HUDEP-2 (cell line): Measurements from ENCODE around the gene ABCA9.
"Not testable (repeated sequence)": the region's sequence is repeated elsewhere in the genome, so short reads cannot be mapped to it uniquely, and the experiment has no call there.

Experiments
- DNase-seq, 76 experiments: peaks; one replicate each; lab custom pipeline; 2025; ENCODE audit not compliant: unreplicated experiment in 76 of 76; lab: John Stamatoyannopoulos, UW

Gene ABCA9

DNA sequence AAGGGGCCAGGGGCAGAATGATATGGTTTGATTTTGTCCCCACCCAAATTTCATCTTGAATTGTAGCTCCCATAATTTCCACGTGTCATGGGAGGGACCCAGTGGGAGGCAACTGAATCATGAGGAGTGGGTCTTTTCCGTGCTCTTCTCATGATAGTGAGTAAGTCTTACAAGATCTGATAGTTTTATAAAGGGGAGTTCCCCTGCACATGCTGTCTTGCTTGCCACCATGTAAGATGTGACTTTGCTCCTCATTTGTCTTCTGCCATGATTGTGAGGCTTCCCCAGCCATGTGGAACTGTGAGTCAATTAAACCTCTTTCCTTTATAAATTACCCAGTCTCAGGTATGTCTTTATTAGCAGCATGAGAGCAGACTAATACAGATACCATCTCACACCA, 101.6 kb downstream of the ABCA9 start:
- DNase-seq, result not testable (repeated sequence)

DNA sequence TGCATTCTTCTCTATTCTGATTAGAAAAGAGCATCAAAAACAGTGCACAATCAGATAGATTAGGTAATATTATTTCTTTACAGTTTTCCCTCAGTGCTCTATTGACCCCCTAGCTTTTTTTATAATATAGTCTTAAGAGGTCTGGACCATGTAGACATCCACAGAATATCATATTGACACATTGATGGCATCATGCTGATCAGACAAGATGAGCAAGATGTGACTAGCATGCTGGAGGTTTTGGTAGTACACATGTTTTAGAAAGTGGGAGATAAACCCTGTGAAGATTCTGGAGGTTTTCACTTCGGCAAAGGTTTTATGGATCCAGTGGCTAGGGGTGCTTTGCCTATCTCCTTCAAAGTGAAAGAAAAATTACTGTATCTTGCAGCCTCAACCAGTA, 102.8 kb downstream of the ABCA9 start:
- no peak for DNase-seq

DNA sequence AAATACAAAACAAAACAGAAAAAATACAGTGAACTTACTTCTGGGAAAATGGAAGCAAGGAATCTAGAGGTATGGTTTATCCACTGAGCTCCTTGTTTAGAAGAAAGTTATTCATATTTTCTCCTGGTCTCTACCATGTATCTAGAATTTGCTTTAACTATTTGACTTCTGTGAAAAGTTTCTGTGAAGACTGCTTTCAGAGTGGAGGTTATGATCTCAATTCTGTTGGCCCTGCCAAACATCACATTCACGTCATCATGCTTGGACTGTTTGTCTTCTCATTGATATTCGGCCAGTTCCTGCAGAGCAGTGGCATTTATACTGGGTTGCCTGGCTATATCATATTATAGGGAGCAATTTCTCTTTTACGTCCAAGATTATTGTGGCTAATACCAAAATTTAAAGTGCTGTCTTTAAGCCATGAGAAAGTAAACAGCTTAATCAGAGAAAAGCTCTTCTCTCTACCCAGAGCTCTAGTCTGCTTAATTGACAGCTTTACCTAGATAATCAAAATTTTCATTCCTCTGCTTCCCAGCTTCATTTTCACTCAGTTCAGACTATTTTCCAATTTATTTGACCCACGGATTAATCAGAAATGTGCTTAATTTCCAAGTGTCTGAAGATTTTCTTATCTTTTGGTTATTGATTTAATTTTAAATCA, 105.4 kb downstream of the ABCA9 start, which contains the start of gene ABCA8:
TSS of gene ABCA8 (minus strand) at position 212 of the 661 bp plus-strand sequence. CDS start 13,358 bp downstream, outside the sequence.
- DNase-seq, result no peak

DNA sequence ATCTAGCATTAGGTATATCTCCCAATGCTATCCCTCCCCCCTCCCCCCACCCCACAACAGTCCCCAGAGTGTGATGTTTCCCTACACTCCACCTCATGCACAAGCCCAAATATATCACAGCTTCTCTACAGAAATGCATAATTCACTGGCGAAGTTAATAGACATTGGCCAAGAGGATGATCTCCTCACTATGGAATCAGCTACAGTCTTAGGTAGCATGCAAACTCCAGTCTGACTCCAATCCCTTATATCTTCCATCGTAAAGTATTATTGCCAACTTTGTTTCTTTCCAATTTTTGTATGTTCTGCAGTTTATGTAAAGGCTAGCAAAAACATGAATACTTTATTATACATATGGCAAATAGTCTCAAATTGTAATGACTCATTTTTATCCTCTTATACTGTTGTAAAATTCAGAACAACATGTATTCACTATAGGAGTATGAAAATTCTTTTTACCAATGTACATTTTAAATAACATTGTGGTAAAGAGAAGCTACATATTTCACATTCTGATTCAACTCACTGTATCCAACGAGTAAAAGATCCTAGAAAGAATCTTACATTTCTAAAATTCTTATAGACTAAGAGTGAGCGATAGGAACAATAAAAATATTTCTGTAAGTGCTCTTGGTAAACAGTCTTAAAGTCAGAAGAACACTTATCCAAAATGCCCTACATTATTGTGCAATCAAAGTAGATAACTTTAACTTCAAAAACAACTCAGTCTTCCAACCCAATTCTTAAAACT, 106.4 kb downstream of the ABCA9 start:
- no peak for DNase-seq

DNA sequence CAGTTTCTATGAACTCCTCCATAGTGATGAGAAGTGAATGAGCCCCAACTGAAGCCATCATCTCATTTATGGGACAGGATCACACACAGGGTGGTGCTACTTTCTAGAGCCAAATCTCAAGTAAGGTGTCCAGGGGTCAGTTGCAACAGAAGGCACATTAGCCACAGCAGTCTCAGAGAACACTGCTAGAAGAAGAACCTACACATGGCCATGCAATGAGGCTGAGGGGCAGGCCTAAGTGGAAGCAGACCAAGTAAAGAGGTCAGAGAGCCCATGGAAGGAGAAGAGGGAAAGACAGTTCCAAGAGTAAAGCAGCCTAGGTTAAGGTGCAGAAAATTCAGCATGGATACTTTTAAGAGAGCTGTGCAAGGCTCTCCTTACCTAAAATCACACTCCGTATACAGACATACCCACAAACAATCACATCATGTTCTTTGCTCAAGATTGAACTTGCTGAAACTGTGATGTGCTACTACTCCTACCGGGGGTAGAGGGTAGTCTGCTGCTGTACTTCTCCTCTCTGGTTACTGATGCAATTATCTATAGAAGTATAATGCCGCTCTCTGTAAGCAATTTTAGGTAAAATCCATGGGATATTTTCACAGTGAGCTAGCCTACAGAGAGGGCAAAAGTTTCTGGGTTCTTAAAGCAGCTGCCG, 107.3 kb downstream of the ABCA9 start:
- no peak for DNase-seq

DNA sequence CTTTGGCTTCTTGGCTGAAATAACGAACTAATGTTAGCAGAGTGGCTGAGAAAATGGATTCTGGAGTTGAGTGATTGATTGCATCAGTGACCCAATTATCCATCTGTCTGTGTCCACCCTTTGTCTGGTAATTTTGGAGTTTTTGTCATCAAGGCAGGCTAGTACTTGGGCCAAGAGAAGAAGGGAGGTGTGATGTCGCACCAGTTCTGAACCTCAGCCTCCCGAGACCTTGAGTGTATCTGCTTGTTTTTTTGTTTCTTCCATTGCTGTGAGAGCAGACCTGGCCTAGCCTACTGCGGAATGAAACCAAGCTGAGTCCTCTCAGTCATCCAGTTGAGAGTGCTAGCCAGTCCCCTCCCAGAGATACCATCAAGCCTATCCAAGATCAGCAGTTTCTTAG, 110.0 kb downstream of the ABCA9 start:
- DNase-seq, result no peak

DNA sequence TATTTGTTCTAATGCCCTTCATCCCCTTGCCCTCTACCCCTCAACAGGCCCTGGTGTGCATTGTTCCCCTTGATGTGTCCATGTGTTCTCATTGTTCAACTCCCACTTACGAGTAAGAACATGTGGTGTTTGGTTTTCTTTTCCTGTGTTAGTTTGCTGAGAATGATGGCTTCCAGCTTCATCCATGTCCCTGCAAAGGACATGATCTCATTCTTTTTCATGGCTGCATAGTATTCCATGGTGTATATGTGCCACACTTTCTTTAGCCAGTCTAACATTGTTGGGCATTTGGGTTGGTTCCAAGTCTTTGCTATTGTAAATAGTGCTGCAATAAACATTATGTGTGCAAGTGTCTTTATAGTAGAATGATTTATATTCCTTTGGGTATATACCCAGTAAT, 112.9 kb downstream of the ABCA9 start:
- not testable (repeated sequence) for DNase-seq

DNA sequence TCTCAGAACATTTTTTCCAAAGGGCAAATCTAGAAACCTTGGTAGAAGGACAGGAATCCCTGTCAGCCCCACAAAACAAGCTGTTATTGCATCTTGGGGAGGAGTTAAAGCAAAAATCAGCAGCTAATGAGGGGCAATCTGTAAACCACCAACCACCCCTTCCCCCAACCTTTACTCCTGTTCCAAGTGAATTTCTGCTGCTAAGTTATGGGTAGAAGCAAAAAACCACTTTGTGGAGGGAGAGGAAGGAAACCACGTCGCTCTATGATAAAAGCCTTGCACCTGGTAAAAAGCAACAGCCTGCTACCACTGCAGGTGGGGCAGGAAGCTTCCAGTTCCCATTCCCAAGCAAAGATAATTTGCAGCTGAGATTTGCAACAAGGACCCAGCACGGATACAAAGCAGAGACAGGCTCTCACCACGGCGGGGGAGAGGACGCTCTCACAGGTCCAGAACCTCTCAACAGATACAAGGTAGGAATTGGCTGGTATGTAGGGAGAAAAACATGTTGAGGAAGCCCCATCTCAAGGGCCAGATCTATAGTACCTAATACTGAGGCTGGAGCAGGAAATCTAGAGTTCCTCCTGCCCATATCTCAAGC, 116.2 kb downstream of the ABCA9 start:
- no peak for DNase-seq

DNA sequence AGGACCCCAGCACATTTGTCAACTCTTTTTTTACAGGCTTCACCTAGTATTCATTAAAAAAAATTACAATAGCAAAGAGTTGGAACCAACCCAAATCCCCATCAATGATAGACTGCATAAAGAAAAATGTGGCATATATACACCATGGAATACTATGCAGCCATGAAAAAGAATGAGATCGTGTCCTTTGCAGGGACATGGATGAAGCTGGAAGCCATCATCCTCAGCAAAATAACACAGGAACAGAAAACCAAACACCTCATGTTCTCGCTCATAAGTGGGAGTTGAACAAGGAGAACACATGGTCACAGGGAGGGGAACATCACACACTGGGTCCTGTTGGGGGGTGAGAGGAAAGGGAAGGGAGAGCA, 116.9 kb downstream of the ABCA9 start:
- not testable (repeated sequence) for DNase-seq

DNA sequence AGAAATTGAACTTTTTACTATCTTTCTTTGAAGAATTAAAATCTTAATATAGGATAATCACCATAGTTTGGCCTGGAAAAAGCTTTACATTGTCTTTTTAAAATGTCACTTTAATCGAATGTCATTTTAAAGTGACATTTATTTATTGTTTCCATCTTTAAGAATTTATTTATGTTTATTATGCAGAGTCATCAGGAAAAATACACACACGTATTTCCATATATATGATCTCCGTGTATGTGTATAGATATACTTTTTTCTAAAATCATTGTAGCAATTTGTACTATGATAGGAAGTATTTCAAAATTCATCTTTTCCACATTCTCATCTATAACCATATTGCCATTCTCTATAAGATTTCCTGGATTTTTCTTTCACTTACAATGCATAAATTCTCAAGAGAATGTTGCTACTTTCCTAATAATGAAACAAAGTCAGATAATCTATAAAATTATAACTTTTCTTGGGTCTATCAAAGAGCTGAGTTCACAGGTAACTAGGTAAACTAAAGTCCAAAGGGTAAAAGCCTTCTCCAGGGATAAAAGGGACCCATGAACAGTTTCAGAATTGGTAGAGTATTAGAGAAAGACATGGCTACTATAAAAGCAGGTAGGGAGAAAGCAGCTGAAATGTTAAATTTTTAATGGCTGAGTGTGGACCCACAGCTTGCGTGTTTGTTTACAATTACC, 117.5 kb downstream of the ABCA9 start:
- no peak for DNase-seq

DNA sequence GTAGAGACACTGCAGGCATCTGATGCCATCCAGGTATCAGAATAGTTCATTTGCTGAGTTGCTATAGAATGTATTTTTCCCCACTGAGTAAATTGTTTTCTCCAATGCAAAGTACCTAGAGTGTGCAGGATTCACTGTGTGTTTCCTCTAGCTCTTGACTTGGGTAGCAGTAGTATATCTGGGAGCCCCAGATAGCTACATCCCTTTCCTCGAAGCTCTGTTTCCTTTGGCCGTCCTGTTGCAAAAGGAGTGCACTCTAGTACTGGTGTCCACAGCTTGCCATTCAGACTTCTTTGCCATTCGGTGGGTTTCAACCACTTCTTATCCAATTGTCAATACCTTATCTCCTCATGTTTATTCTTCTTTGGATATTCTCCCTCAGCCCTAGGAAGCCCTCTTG, 118.3 kb downstream of the ABCA9 start:
- no peak for DNase-seq

DNA sequence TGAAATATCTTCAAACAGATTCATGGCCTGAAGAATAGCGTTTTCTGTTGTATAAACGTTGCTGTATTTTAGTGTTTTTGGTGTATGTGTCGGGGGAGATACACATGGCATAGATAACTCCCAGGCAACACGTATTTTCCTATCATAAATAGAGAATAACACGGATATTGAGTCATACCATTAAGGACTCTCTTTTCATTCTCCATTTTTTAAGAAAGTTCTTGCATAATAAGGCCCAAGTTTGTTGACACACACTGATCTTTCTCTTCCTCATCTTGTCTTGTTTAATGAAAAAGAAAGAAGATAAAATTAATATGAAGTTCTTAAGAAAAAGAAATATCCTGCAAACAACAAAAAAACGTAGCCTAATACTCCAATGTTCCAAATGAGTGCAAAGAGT, 119.0 kb downstream of the ABCA9 start:
- DNase-seq, result no peak

DNA sequence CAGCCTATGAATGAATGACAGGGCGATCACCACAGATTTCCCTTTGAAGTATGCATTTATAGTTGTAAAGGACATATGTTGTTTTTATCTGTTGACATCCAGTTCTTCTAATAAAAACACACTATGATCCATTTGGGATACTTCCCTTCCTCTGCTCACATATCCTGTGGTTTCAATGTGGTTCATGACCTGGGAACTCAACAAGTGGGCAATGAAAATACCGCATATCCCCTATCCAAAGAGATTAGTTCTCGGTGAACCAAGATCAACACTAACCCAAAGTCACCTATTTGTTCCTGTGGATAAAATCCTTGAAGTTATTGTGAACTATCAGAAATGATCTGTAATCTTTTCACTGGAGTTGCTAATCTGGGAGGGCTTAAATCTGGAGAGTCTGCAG, 121.5 kb downstream of the ABCA9 start:
- no peak for DNase-seq

DNA sequence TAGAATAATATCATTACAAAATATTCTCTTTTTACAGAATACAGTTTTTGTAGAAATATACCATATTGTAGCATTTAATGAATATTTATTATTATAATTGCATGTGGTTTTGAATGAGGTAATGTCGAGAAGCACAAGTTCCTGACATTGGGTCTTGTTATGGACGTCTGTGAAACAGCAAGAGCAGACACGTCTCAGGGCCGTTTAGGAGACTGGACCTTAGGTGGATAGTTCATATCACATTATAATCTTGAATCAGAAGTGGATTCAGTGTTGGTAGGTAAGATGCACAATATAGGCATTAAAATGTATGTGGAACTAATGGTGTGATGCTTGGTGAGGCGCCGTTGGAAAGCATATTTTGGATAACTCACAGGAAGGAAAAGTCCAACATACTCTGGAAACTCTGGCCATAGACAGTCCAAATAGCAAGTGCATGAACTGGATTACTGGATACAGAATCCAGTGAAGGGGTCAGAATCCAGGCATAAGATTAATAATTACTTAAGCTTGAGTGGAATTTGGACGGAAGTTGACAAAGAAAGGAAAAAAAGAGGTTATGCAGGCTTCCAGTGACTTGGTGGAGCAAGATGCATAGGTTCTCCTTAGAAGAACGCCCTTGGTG, 122.7 kb downstream of the ABCA9 start:
- no peak for DNase-seq

DNA sequence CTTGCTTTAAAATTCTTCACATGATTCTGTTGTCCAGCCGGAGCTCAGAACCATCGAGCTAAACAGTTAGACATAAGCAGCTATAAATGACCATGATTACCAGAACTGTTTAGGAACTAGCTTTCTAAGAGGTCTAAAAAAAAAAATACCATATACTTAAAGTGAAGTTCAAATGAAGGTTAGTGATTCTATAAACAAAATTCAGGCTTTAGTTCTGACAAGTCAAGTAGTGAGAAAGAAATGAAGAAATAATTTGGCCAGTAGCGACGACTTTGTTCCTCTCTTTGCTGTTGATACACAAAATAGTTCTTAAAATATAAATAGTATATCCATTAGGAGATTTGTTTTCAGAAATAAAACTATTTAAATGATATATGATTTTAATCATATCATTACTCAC, 133.2 kb downstream of the ABCA9 start:
- no peak for DNase-seq

DNA sequence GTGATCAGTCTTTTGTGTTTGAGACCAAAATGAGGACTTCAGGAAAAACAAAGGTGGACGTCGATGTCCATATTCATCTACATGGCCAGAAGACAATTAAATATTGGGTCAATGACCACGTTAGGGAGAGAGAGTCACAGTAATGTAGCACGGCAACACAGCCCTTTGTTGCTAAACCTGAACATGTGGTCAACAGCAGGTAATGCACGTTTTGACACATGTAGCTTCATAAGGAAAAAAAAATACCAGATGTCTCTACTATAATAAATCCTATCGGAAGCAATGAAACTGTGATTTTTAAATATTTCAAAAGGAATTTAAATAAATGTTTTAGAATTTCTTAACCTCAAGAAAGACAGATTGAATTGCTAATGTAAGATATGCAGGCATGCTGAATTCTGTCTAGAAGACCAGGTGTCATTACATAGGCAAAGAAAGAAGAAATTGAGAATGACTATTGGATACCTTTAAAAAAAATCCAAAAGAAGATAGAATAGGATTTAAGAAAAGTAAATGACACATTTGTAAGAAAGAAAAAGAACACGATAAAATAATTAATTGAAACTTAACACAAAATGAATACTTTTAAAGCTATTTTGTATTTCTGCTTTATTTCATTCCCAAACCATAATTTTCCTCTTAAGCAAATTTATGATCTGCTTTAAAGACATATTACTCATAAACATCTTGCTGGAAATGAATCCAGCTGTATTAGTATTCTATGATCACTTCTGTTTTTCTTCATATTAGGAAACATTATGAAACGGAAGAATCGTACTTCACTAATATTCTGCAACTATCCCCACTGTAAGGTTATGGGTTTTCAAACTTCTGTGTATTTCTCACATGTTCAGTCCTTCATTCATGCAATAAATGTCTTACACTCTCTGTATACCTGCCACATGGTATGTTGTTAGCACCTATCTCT, 135.7 kb downstream of the ABCA9 start:
- no peak for DNase-seq
